Right atrium auricular region (tissue), 2 donors: Measurements from ENCODE around the gene RPL29. TPM values are rescaled to one million over a fixed set of nuclear protein-coding genes. Genes with fewer than 3 reads are reported as not detected.

Experiments
- DNase-seq: peaks from one replicate; pipeline ENCODE4 v3.0.0-alpha.2; 2019; ENCODE audit warnings: low spot score
- H3K27ac ChIP-seq, 2 donors: fragments of 200-600 bp; sonication (generic); 1 replicate in 1 of 2; 2 replicates in 1 of 2; pipeline ENCODE4 v1.5.1; 2016 to 2019
- H3K27me3 ChIP-seq, 2 donors: fragments of 200-600 bp; sonication (generic); one replicate each; pipeline versions ENCODE4 v1.5.1 to v1.6.0; 2017 to 2019
- H3K36me3 ChIP-seq: fragments of 200-600 bp; sonication (generic); one replicate; pipeline ENCODE4 v1.5.1; 2016
- H3K4me1 ChIP-seq, 2 donors: fragments of 200-600 bp; sonication (generic); one replicate each; pipeline versions ENCODE4 v1.5.1 to v1.6.0; 2017 to 2019
- H3K4me3 ChIP-seq, 2 donors: fragments of 200-600 bp; sonication (generic); 1 replicate in 1 of 2; 2 replicates in 1 of 2; pipeline ENCODE4 v1.5.1; 2017 to 2019; ENCODE audit warnings: mild to moderate bottlenecking in 1 of 2, moderate library complexity in 1 of 2
- H3K9me3 ChIP-seq, 2 donors: fragments of 200-600 bp; sonication (generic); one replicate each; pipeline ENCODE4 v1.5.1; 2019
- CTCF ChIP-seq, 2 donors: fragments of 200-600 bp; sonication (generic); IDR thresholded peaks; one replicate each; pipeline ENCODE4 v1.5.1; 2019; ENCODE audit warnings: antibody characterized with exemption in 2 of 2
- total RNA-seq, 2 donors: library from RNA; depleted of rRNA; stranded (reverse); fragments of >200 nt; gene quantifications; one replicate each; pipeline ENCODE4 v1.1.0, GENCODE V29; 2016

The RPL29 gene
- total RNA-seq, 2 donors from 2014 or later: 658 to 1,017 TPM

DNA sequence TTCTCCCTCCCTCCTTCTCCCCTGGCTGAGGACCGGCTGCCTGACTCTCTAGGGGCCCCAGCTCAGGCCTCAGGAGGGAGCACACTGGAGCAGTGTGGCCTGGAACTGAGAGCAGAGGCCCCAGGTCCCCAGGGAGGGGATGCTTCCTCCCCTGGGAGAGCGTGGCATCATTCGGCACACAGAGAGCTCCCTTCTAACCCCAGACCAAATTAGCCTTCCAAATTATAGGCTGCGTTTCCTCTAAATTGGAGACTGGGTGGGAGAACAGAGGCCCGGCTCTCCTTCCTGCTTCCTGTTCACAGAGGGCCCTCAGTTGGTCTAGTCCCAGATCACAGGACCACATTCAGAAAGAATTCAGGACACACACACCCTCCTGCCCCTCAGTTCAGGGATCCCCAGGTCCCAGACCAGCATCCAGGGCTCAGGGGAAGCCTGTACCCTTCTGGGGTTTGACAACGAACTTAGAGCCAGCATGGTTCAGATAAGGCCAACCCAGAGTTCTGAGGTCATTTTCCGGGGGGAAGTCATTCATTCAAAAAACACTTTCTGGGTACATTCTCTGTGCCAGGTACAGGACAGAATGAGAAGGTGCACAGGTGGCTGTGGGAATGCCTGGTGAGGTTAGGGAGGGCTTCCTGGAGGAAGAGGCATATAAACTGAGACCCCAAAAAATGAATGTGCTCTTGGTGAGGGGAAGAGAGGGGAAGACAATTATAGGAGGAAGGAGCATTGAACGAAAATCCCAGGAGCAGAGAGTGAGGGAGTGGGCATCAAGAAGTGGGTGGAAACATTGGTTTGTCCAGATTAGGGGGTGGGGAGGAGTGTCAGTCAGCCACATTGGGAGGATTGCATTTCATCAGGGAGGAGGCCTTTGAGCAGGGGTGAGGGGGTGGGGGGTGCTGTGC, 28.4 kb upstream of the RPL29 start:
- peak overlapping the region; percentile 93 to 96 for H3K27ac ChIP-seq
- peaks cover 0 to 84% of the 10 kb centered on the region in 2 donors for H3K4me1 ChIP-seq
- H3K4me3 ChIP-seq: peak overlapping the region; percentile 24 to 35
- no peaks in the 10 kb centered on the region for H3K27me3 ChIP-seq
- H3K36me3 ChIP-seq: no peaks in the 10 kb centered on the region
- no peaks in the 10 kb centered on the region for H3K9me3 ChIP-seq
- DNase-seq: no peak
- TF ChIP-seq CTCF (IDR thresholded peaks at IDR 0.05): no peak

GRCh38 chr3:52023101-52023770, 27.5 kb upstream of the RPL29 start:
- Histone ChIP-seq H3K4me3 (peak overlapping the region; percentile 24 to 35), H3K9me3 (no peaks in the 10 kb centered on the region), H3K27me3 (no peaks in the 10 kb centered on the region), H3K36me3 (no peaks in the 10 kb centered on the region), H3K27ac (peak overlapping the region; percentile 93 to 96), H3K4me1 (peaks cover 0 to 85% of the 10 kb centered on the region in 2 donors)
- no peak for TF ChIP-seq CTCF (IDR thresholded peaks at IDR 0.05)
- DNase-seq: no peak

DNA sequence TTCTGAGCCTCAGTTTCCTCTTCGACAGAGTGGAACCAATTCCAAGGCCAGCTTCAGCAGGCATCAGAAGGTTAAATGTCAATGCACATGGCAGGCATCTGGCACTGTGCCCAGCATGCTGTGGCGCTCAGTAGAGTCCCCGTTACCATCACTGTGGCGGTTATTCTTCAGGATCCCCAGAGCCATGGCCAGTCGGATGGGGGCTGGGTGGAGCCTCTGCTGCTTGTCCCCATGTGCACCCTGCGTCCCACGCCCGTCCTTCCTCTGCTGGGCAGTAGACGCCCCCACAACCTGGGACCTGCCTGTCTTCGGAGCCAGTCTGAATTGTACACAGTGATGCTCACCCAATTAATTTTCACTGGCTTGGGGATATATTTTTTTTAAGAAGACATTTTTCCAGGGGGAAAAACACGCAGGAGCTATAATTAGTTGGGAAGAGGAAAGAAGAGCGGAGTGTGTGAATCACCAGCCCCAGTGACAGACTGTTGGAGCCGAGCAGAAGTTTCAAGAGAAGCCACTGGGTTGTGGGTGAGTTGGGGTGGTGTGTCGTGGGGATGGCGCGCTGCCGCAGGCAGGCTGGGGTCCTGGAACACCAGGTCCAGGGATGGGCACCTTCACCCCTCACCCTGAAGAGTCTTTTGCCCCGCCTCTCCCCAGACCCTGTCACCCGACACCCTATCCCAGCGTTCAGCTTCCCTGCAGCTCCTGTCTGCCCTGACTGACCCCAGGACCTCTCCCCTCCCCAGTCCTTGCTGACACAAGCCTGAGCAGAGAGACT, 26.8 kb upstream of the RPL29 start:
- Histone ChIP-seq H3K27ac (peak overlapping the region; percentile 93 to 96), H3K36me3 (no peaks in the 10 kb centered on the region), H3K9me3 (no peaks in the 10 kb centered on the region), H3K27me3 (no peaks in the 10 kb centered on the region), H3K4me1 (peaks cover 0 to 88% of the 10 kb centered on the region in 2 donors), H3K4me3 (peak overlapping the region; percentile 24 to 35)
- TF ChIP-seq CTCF (IDR thresholded peaks at IDR 0.05): no peak
- no peak for DNase-seq

DNA sequence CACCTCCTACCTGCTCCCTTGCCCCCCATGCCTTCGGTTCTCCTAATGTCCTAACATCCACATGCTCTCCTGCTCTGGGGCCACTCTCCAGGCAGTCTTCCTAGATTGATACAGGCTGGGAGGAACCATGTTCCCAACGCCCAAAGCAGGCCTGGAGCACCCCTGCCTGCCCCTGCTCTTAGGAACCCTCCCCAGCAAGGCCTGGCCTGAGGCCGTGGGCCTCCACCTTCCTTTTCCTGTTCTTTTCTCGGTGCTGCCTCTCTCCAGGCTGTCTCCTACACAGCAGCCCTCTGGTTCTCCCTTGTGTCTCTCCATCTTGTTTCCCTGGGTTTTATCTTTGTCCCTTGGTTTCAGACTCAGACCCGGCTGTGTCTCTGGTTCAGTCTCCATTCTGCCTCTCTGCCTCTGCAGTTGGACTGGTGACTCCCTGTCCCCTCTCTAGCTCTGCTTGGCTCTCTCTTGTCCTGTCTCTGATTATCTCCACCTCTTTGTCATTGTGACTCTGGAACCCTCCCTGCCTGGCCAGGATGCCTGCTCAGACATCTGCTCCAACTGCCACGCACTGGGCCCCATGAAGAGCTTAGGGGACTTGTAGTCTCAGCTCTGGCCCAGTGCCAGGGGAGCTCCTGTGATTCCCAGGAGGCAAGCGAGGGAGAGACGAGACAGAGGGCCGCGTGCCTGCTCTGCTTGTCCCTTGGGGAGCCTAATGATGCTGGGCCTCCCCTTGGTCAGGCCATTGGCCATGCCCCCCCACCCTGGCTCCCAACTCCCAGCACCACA, 26.0 kb upstream of the RPL29 start:
- Histone ChIP-seq H3K9me3 (no peaks in the 10 kb centered on the region), H3K27ac (peak overlapping the region; percentile 93 to 96), H3K36me3 (no peaks in the 10 kb centered on the region), H3K4me3 (no peak overlapping the region), H3K27me3 (no peaks in the 10 kb centered on the region), H3K4me1 (peaks cover 0 to 96% of the 10 kb centered on the region in 2 donors)
- no peak for DNase-seq
- TF ChIP-seq CTCF (IDR thresholded peaks at IDR 0.05): no peak

GRCh38 chr3:52020796-52021195, 25.1 kb upstream of the RPL29 start:
- no peak overlapping the region for H3K4me3 ChIP-seq
- peak overlapping the region; percentile 93 to 96 for H3K27ac ChIP-seq
- no peaks in the 10 kb centered on the region for H3K36me3 ChIP-seq
- no peak for TF ChIP-seq CTCF (IDR thresholded peaks at IDR 0.05)
- no peaks in the 10 kb centered on the region for H3K9me3 ChIP-seq
- H3K27me3 ChIP-seq: no peaks in the 10 kb centered on the region
- no peak for DNase-seq
- peaks cover 0 to 98% of the 10 kb centered on the region in 2 donors for H3K4me1 ChIP-seq
